Activated CD8-positive, alpha-beta T cell treated with anti-CD3 and anti-CD28 coated beads, Interleukin-2, amount 10 ng/mL, durations not matched to agents 7 days and 5 days (primary cell): ENCODE data around the gene ILK. TPM values are rescaled to one million over a fixed set of nuclear protein-coding genes. Genes with fewer than 3 reads are reported as not detected.

ENCODE experiments used
- ATAC-seq: fragments of 150-1000 bp; cut with Tn5 transposase; one replicate; pipeline ENCODE4 v1.10.0; 2021; ENCODE audit warnings: moderate library complexity
- CTCF ChIA-PET: fragments of 350-600 bp; sonication (Branson Sonifier 250); formaldehyde crosslinking; loops from one replicate; lab custom pipeline; 2021; ENCODE audit warnings: antibody characterized with exemption; lab: Charles Lee
- POLR2A ChIA-PET: fragments of 350-600 bp; sonication (Branson Sonifier 250); formaldehyde crosslinking; loops from one replicate; lab custom pipeline; 2021; ENCODE audit warnings: antibody characterized with exemption; lab: Charles Lee
- DNase-seq: peaks from one replicate; pipeline ENCODE4 v3.0.0-alpha.2; 2020
- H3K27ac Mint-ChIP-seq: one replicate; pipeline ENCODE4 v1.8.0; 2021; ENCODE audit warnings: mild to moderate bottlenecking, mixed read lengths
- H3K27me3 Mint-ChIP-seq: one replicate; pipeline ENCODE4 v1.8.0; 2021; ENCODE audit warnings: low read depth, mixed read lengths
- H3K36me3 Mint-ChIP-seq: one replicate; pipeline ENCODE4 v1.8.0; 2021; ENCODE audit warnings: low read depth, mixed read lengths
- H3K4me1 Mint-ChIP-seq: one replicate; pipeline ENCODE4 v1.8.0; 2021; ENCODE audit warnings: low read depth, mixed read lengths
- H3K4me3 Mint-ChIP-seq: one replicate; pipeline ENCODE4 v1.8.0; 2021; ENCODE audit warnings: mild to moderate bottlenecking, mixed read lengths
- H3K9me3 Mint-ChIP-seq: one replicate; pipeline ENCODE4 v1.8.0; 2022; ENCODE audit warnings: mixed read lengths; ENCODE audit not compliant: insufficient read depth
- total RNA-seq, 2 experiments: library from RNA; stranded (reverse); gene quantifications; one replicate each; pipeline ENCODE4 v1.2.3, GENCODE V29; 2021

Gene ILK
- total RNA-seq, 2 experiments from 2014 or later, result 195 to 197 TPM

DNA sequence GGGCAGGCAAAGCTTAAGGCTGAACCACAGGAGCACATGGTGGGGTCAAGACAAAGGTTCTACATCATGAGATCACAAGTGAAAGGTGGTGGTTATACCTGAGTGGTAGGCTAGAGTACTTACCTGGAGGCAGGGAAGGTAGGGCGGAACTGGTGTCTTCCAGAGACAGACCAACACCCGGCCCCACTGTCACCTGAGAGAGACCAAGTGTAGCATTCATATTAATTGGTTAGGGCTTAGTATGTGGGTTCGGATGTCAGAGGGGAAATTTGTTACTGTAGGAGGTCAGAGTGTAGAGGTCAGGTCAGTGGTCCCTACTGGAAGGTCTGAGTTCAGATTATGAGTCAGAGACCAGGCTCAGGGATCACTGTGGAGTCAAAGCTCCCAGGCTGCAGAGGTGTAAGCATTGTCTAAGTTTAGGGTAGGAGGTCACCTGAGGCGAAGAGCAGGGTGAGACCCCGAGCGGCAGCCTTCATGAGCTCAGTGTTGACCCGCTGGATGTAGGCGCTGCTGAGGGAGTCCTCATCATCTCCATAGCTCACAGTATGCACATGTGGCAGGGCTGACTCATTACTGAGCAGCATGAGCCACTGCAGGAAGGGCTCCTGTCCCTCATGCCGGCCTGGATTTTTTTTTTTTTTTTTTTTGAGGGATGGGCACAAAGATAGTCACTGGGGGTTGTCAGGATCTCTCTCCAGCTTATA lies 12.5 kb downstream of the ILK start:
- ATAC-seq, result no peak
- DNase-seq, result no peak
- Mint-ChIP-seq H3K27ac (no peak overlapping the region), H3K9me3 (no peaks in the 10 kb centered on the region), H3K4me3 (no peak overlapping the region), H3K4me1 (peaks cover 6% of the 10 kb centered on the region), H3K27me3 (no peaks in the 10 kb centered on the region), H3K36me3 (peaks cover 27% of the 10 kb centered on the region)
- CTCF ChIA-PET, result interaction anchor here (1.1 to 1.2 kb wide), 2 partner anchors 9 to 11 kb away, joined by 3 to 4 read pairs; no protein-coding TSS in a partner anchor
- POLR2A ChIA-PET, result no interaction called here

DNA sequence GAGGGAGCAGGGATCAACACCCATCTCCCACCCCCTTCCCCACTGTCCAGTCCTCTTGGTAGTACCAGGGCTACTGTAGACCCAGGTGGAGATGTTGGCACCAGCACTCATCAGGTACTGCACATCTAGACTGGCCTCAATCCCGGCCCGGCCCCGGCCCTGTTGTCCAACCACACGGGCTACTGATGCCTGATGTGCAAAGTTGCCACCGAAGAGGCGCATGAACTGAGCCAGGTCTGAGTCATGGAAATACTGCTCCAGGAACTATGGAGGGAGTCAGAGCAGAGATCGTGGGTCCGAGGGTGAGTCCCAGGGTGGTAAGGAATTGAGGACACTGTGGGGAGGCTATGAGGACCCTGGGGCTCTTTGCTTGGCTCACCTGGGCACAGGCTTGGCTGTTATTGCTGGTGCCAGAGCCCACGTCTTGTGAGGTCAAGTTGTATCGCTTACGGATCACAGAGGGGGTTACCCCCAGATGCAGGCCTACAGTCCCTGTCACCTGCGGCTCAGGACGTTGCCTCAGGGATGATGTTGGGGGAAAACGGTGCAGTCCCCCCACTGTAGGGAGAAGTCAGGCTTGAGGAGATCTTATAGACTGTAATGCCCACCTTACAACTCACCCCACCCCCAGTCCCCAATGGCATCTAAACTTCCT lies 13.1 kb downstream of the ILK start:
- no peak for DNase-seq

DNA sequence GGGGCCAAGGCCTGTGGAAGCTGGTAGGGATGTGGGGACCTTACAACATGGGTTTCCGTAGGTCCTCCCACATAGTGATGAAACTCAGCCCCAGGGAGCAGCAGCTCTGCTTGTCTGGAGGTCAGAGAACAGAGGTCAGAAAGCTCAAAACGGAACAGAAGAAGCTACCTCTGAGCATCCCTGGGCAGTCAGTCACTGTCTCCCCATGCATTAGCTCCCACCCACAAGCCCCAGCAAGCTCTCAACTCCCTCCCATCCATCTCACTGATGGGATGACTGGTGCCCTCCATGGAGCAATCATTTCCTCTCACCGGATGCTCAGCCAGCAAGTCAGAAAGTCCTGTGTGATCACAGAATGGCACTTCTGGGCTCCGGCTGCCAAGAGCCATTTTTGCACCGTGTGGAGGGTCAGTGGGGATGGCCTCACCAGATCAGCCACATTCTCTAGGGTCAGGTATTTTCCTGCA lies 13.8 kb downstream of the ILK start:
- peak overlapping the region; percentile 5 for H3K27ac Mint-ChIP-seq
- DNase-seq (no peak), ATAC-seq (no peak)
- ChIA-PET CTCF (interaction anchor here (1.0 to 6.5 kb wide), 10 partner anchors 10 to 238 kb away, joined by 3 to 93 read pairs (median 10); partner anchors contain the start of genes ILK, MRPL17 and RRP8), POLR2A (interaction anchor here (0.6 to 5.1 kb wide), 9 partner anchors 9 to 136 kb away, joined by 3 to 27 read pairs (median 10); partner anchors contain the start of genes ARFIP2, ILK, MRPL17 and RRP8)
- peaks cover 21% of the 10 kb centered on the region for H3K36me3 Mint-ChIP-seq
- no peaks in the 10 kb centered on the region for H3K9me3 Mint-ChIP-seq
- peaks cover 2% of the 10 kb centered on the region for H3K4me1 Mint-ChIP-seq
- no peaks in the 10 kb centered on the region for H3K27me3 Mint-ChIP-seq
- H3K4me3 Mint-ChIP-seq, result no peak overlapping the region

More for the DNA sequence above, 13.1 kb downstream of the ILK start:
- CTCF ChIA-PET, result interaction anchor here (1.2 to 6.5 kb wide), 2 partner anchors 12 to 66 kb away, joined by 4 to 93 read pairs; partner anchors contain the start of gene MRPL17
- Mint-ChIP-seq H3K9me3 (no peaks in the 10 kb centered on the region), H3K36me3 (peaks cover 21% of the 10 kb centered on the region), H3K27ac (no peak overlapping the region), H3K4me1 (peaks cover 2% of the 10 kb centered on the region), H3K27me3 (no peaks in the 10 kb centered on the region), H3K4me3 (no peak overlapping the region)
- no peak for ATAC-seq
- POLR2A ChIA-PET, result interaction anchor here (2.8 to 5.1 kb wide), 3 partner anchors 11 to 66 kb away, joined by 16 to 27 read pairs (median 21); partner anchors contain the start of genes ILK, MRPL17 and RRP8

DNA sequence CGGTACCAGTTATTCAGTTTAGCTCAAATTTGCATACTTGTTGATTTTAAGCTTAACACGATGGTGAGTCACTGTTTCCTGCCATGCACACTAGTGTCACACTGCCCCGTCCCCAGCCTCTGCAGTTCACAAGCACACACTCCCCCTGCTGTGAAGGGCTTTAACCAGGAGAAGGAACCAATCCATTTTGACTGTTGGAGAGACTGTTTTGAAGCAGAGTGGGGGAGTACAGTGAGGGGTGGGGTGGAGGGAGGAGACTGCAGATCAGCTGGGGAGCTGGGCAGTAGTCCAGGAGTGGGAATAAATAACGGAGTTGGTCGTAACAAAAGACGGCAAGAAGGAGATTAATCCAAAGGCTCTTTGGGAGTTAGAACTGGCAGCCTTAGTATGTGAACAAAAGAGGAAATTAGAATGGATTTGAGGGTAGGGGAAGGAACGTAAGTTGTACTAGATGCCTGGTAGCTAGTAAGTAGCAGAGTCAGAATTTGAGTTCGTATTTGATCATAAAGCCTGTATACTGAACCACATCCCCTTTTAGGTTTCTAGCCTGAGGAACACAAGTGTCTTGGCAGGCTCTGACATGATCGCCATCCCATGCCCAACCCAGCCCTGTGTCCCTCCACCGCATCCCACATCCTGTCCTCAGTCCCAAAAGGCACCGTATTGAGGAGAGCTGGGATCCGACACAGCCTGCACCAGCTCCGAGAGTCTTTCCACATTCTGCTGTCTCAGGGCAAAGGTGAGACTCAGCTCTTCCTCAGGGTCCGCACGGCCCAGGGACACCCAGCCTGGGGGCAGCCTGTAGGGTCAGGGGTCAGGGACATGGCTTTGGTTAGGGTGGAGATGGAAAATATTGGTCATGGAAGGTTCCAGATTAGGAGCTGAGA lies 14.8 kb downstream of the ILK start:
- ChIA-PET POLR2A (interaction anchor here (0.6 to 5.1 kb wide), 15 partner anchors 8 to 137 kb away, joined by 3 to 27 read pairs (median 4); partner anchors contain the start of genes ARFIP2, ILK, MRPL17 and RRP8), CTCF (interaction anchor here (0.6 to 6.5 kb wide), 22 partner anchors 9 to 239 kb away, joined by 3 to 93 read pairs (median 5); partner anchors contain the start of genes ILK, MRPL17 and RRP8)
- Mint-ChIP-seq H3K4me3 (no peak overlapping the region), H3K9me3 (no peaks in the 10 kb centered on the region), H3K4me1 (peaks cover 2% of the 10 kb centered on the region), H3K36me3 (peaks cover 21% of the 10 kb centered on the region), H3K27me3 (no peaks in the 10 kb centered on the region), H3K27ac (no peak overlapping the region)
- ATAC-seq (peak; percentile 37), DNase-seq (peak; percentile 70)

DNA sequence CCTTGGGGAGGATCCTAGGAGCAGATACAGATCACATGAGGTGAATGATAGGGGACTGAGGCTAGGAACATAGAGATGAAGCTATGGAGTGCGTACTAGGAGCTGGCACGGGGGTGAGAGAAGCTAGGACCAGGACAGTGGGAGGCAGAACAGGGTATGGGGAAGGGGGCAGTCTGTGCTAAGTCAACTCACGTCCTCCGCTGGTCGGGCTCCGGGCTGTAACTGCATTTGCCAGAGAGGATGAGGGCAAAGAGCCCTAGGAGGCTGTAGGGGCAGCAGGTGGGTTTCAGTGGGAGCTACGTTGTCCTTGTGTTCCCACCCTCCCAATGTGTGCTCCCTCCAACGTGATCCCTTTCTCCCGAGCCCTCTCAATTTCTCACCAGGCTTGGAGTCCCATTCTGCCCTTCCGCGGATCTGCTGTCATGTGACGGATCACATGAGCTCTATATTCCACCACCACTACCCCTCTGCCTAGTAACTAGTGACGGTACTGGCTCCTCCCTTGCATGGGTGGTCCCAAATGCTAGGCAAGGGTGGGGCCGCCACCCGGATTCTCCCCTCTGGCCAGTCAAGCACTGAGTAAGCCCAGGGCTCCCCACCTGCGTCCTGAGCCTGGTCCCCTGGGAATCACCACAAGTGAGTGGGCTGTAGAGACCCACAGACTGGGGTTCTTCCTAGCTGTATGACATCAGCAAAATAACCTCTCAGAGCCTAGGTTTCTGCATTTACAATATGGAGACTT lies 15.6 kb downstream of the ILK start, which contains the start of gene TPP1:
Gene TPP1, minus strand, starts transcription at position 419 of the 742 bp plus-strand sequence. Its CDS starts 22 bp downstream, at position 397.
- no peaks in the 10 kb centered on the region for H3K9me3 Mint-ChIP-seq
- H3K27me3 Mint-ChIP-seq, result no peaks in the 10 kb centered on the region
- H3K4me3 Mint-ChIP-seq, result no peak within 1 kb of the TSS
- ChIA-PET POLR2A (interaction anchor here (0.8 to 5.1 kb wide), 11 partner anchors 8 to 137 kb away, joined by 3 to 27 read pairs (median 6); partner anchors contain the start of genes ILK, MRPL17 and RRP8), CTCF (interaction anchor here (0.6 to 6.5 kb wide), 22 partner anchors 8 to 240 kb away, joined by 3 to 93 read pairs (median 5); partner anchors contain the start of genes ILK, MRPL17 and RRP8)
- peaks cover 2% of the 10 kb centered on the region for H3K4me1 Mint-ChIP-seq
- DNase-seq, result peak; percentile 95
- no peak within 1 kb of the TSS for H3K27ac Mint-ChIP-seq
- H3K36me3 Mint-ChIP-seq, result peaks cover 21% of the 10 kb centered on the region
- peak; percentile 96 for ATAC-seq

DNA sequence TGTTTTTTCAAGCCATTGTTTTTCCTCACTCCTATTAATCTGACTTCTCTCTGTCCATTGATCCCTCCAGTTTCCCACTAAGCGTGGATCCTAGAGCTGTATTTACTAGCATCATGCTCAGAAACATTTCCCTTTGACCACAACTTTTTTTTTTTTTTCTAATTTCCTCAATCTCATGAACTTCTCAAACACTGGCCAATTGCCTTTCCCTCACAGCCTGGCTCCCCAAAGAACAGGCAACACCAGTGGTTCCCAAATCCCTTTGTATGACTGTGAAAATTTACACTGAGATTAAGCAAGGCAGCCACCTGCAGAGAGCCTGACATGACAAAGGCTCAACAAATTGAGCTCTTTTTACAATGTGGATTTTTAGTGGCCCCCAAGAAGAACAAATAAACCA lies 17.1 kb downstream of the ILK start:
- H3K27ac Mint-ChIP-seq, result no peak overlapping the region
- H3K36me3 Mint-ChIP-seq, result peaks cover 10% of the 10 kb centered on the region
- DNase-seq (no peak), ATAC-seq (no peak)
- H3K9me3 Mint-ChIP-seq, result no peaks in the 10 kb centered on the region
- no peak overlapping the region for H3K4me3 Mint-ChIP-seq
- CTCF ChIA-PET, result interaction anchor here (1.3 to 6.5 kb wide), 6 partner anchors 8 to 74 kb away, joined by 3 to 93 read pairs (median 10); partner anchors contain the start of genes ILK, MRPL17, RRP8 and TAF10
- H3K4me1 Mint-ChIP-seq, result peaks cover 2% of the 10 kb centered on the region
- no peaks in the 10 kb centered on the region for H3K27me3 Mint-ChIP-seq
- POLR2A ChIA-PET, result interaction anchor here (0.9 to 5.1 kb wide), 2 partner anchors 9 to 62 kb away, joined by 4 to 27 read pairs; partner anchors contain the start of genes MRPL17 and TAF10

DNA sequence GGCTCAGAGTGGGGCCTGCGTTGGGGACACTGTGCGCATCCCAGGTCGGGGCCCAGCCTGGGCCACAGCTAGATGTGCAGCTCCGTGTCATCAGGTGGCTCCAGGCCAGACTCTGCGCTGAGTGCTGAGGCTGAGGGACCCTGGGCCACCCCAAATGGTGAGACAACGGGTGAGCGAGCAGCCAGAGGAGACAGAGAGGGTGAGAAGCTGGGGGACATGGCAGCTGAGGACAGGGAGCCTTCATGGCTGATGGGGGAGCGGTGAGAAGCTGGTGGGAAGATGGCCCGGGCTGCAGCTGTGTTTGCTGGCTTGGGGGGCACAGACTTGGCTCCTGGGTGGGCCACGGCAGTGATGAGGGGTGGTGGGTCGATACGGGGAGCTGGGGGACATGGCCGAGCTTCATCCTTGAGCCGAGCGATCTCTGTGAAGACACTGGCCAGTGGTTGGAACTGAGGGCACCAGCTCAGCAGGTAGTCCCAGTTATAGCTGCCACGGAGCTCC lies 18.2 kb downstream of the ILK start:
- DNase-seq, result no peak
- Mint-ChIP-seq H3K27me3 (no peaks in the 10 kb centered on the region), H3K27ac (no peak overlapping the region), H3K4me3 (no peak overlapping the region), H3K9me3 (no peaks in the 10 kb centered on the region), H3K36me3 (no peaks in the 10 kb centered on the region), H3K4me1 (peaks cover 4% of the 10 kb centered on the region)
- ChIA-PET POLR2A (interaction anchor here (0.7 to 5.1 kb wide), 6 partner anchors 9 to 220 kb away, joined by 3 to 27 read pairs (median 4); partner anchors contain the start of gene MRPL17), CTCF (interaction anchor here (1.8 to 6.5 kb wide), 4 partner anchors 9 to 61 kb away, joined by 6 to 93 read pairs (median 31); partner anchors contain the start of genes ILK, MRPL17, RRP8 and TAF10)
- ATAC-seq, result no peak

DNA sequence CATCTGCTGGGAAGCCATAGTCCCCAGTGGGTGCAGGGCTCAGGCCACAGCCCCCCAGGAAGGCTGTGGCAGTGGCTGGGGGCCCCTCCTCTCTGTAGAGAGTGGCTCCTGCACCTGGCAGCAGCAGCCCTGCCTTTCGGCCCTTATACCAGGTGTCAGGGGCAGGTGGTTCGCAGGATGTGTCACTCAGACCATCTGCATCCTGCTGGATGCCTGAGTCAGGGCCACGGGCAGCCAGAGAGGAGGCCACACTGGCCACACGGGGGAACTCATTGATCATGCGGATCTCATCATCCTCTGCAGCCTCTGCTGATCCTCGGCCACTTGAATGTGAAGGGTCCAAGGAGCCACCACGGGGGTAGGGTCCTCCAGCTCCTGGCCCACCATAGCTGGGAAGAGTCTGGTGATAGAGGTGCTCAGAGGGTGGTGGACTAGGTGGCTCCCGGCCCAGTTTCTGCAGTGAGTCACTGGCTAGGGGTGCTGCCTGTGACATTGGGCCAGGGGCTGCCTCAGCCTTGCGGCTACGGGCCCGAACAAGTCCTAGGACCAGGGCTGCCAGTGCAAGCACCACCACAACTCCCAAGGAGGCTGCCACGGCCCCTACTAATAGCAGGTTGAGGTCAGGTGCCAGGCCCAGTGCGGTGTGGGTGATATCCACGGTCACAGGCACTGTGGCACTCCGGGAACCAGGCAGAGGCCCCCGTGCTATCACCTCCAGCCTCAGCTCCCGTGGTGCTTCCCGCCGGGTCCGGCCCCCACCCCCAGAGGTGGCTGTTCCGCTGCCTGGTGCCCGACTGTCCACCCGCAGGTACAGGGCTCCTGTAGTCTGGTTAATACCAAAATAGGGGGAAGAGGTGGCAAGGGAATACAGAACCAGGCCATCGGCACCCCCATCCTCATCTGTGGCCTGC lies 18.9 kb downstream of the ILK start:
- no peak for DNase-seq
- ATAC-seq, result no peak
- POLR2A ChIA-PET, result interaction anchor here (0.8 to 1.3 kb wide), 4 partner anchors 10 to 51 kb away, joined by 3 to 4 read pairs (median 3); no protein-coding TSS in a partner anchor

More for the DNA sequence above, 18.9 kb downstream of the ILK start:
- H3K4me3 Mint-ChIP-seq, result no peak overlapping the region
- H3K4me1 Mint-ChIP-seq, result peaks cover 12% of the 10 kb centered on the region
- H3K36me3 Mint-ChIP-seq, result no peaks in the 10 kb centered on the region
- H3K9me3 Mint-ChIP-seq, result no peaks in the 10 kb centered on the region
- CTCF ChIA-PET, result interaction anchor here (1.8 to 6.5 kb wide), 4 partner anchors 10 to 60 kb away, joined by 6 to 93 read pairs (median 31); partner anchors contain the start of genes ILK, MRPL17, RRP8 and TAF10
- H3K27me3 Mint-ChIP-seq, result no peaks in the 10 kb centered on the region
- H3K27ac Mint-ChIP-seq, result no peak overlapping the region
